ENCODE measurements around the gene EPHB4.

- TF ChIP-seq RCOR1 (IDR thresholded peaks at IDR 0.05; ENCODE audit: insufficient replicate concordance, low read length) (no peak), POLR2A (IDR thresholded peaks at IDR 0.05; ENCODE audit: low read depth, low read length) (peak; percentile 93), BHLHE40 (IDR thresholded peaks at IDR 0.05; ENCODE audit: low read depth, low read length) (no peak)
Measured at GRCh38 chr7:100874577-100875355, 47.4 kb upstream of the EPHB4 start, which contains the start of gene SRRT.

Measured in IMR-90 (cell line).